Measurements from ENCODE around the gene CFAP46. TPM values are rescaled to one million over a fixed set of nuclear protein-coding genes. Genes with fewer than 3 reads are reported as not detected.

Gene CFAP46
- total RNA-seq, 1 experiment from 2014 or later: 1.6 TPM

GRCh38 chr10:132811891-132812481 is 130.4 kb downstream of the CFAP46 start:
- intact Hi-C loops (cut with micrococcal nuclease; ENCODE audit: unreplicated experiment): no loop called here
- no peaks in the 10 kb centered on the region for H3K36me3 ChIP-seq (ENCODE audit: control insufficient read depth, insufficient read depth, low read length)
- H3K27me3 ChIP-seq (ENCODE audit: control insufficient read depth, insufficient read depth, low read length): no peaks in the 10 kb centered on the region

GRCh38 chr10:132810807-132811700 is 131.3 kb downstream of the CFAP46 start:
- H3K9me3 ChIP-seq (ENCODE audit: control insufficient read depth, insufficient read depth, low read depth, low read length): no peaks in the 10 kb centered on the region
- no peaks in the 10 kb centered on the region for H3K27me3 ChIP-seq (ENCODE audit: control insufficient read depth, insufficient read depth, low read length)
- no peaks in the 10 kb centered on the region for H3K4me1 ChIP-seq (ENCODE audit: control insufficient read depth, insufficient read depth, low read length)
- no peak overlapping the region for H3K27ac ChIP-seq (ENCODE audit: low read length)
- H3K4me3 ChIP-seq (ENCODE audit: low read depth in 2 of 2, low read length in 2 of 2): no peak overlapping the region
- no TSS peak for BruUV-seq (replicated peaks)
- in situ Hi-C loops (cut with HindIII; ENCODE audit: low pct_unique_long_range_greater_than_20kb, low sequenced_read_pairs) (no loop called here), intact Hi-C loops (cut with micrococcal nuclease; ENCODE audit: unreplicated experiment) (no loop called here)
- DNase-seq (ENCODE audit: low read depth, low spot score) (no peak), ATAC-seq (no peak)
- ChIA-PET POLR2A (no interaction called here), CTCF (interaction anchor here (0.6 kb wide), 1 partner anchor 1146 kb away, joined by 6 read pairs; no protein-coding TSS in a partner anchor)
- TF ChIP-seq TCF7L2 (IDR thresholded peaks at IDR 0.05; ENCODE audit: low read depth, low read length): no peak
- H3K36me3 ChIP-seq (ENCODE audit: control insufficient read depth, insufficient read depth, low read length): no peaks in the 10 kb centered on the region

More at GRCh38 chr10:132811891-132812481, 130.4 kb downstream of the CFAP46 start:
- ChIA-PET CTCF (no interaction called here), POLR2A (interaction anchor here (0.7 kb wide), 1 partner anchor 9 kb away, joined by 3 read pairs; no protein-coding TSS in a partner anchor)
- 0 out of 2 replicates have a peak, but pooled peaks have one; percentile 15 for ATAC-seq
- TF ChIP-seq TCF7L2 (IDR thresholded peaks at IDR 0.05; ENCODE audit: low read depth, low read length): no peak
- no peak for TF ChIP-seq CTCF (IDR thresholded peaks at IDR 0.05)
- no peak for TF ChIP-seq POLR2AphosphoS5 (IDR thresholded peaks at IDR 0.05; ENCODE audit: low read depth, low read length)
- no peak for DNase-seq (ENCODE audit: low read depth, low spot score)
- in situ Hi-C loops (cut with HindIII; ENCODE audit: low pct_unique_long_range_greater_than_20kb, low sequenced_read_pairs): no loop called here
- Histone ChIP-seq H3K4me3 (ENCODE audit: low read depth in 2 of 2, low read length in 2 of 2) (no peak overlapping the region), H3K4me1 (ENCODE audit: control insufficient read depth, insufficient read depth, low read length) (no peaks in the 10 kb centered on the region), H3K9me3 (ENCODE audit: control insufficient read depth, insufficient read depth, low read depth, low read length) (no peaks in the 10 kb centered on the region), H3K27ac (ENCODE audit: low read length) (no peak overlapping the region)
- BruUV-seq (replicated peaks): no TSS peak

- no peaks in the 10 kb centered on the region for H3K36me3 ChIP-seq (ENCODE audit: control insufficient read depth, insufficient read depth, low read length)
- H3K9me3 ChIP-seq (ENCODE audit: control insufficient read depth, insufficient read depth, low read depth, low read length): no peaks in the 10 kb centered on the region
- ATAC-seq (no peak), DNase-seq (ENCODE audit: low read depth, low spot score) (no peak)
- H3K4me3 ChIP-seq (ENCODE audit: low read depth in 2 of 2, low read length in 2 of 2): no peak overlapping the region
- TF ChIP-seq REST (IDR thresholded peaks at IDR 0.05; ENCODE audit: insufficient read depth in 1 of 2, low read depth in 2 of 2, low read length in 1 of 2) (no peak), SIN3A (IDR thresholded peaks at IDR 0.05; ENCODE audit: borderline replicate concordance, insufficient read depth, low read depth, low read length) (no peak), TCF7L2 (IDR thresholded peaks at IDR 0.05; ENCODE audit: low read depth, low read length) (no peak), POLR2AphosphoS5 (IDR thresholded peaks at IDR 0.05; ENCODE audit: low read depth, low read length) (no peak), CTCF (IDR thresholded peaks at IDR 0.05) (no peak)
- ChIA-PET CTCF (no interaction called here), POLR2A (interaction anchor here (0.5 kb wide), 1 partner anchor 55 kb away, joined by 6 read pairs; no protein-coding TSS in a partner anchor)
- H3K27me3 ChIP-seq (ENCODE audit: control insufficient read depth, insufficient read depth, low read length): no peaks in the 10 kb centered on the region
- intact Hi-C loops (cut with micrococcal nuclease; ENCODE audit: unreplicated experiment): no loop called here
- no TSS peak for BruUV-seq (replicated peaks)
- in situ Hi-C loops (cut with HindIII; ENCODE audit: low pct_unique_long_range_greater_than_20kb, low sequenced_read_pairs): no loop called here
- H3K27ac ChIP-seq (ENCODE audit: low read length): no peak overlapping the region
- no peaks in the 10 kb centered on the region for H3K4me1 ChIP-seq (ENCODE audit: control insufficient read depth, insufficient read depth, low read length)
Observed at GRCh38 chr10:132810141-132810806, 132.1 kb downstream of the CFAP46 start.

Measured in Panc1 (cell line).